T-helper 17 cell (primary cell): ENCODE data around the gene COPS9. TPM values are rescaled to one million over a fixed set of nuclear protein-coding genes. Genes with fewer than 3 reads are reported as not detected.

Source experiments
- ATAC-seq: fragments of 150-1000 bp; cut with Tn5 transposase; 2 replicates; pipeline ENCODE4 v1.10.0; 2021; ENCODE audit warnings: mild to moderate bottlenecking, moderate library complexity
- DNase-seq, 3 donors: peaks; one replicate each; pipeline versions ENCODE4 v3.0.0 to v3.0.0-alpha.2; 2020 to 2021
- H3K9me3 ChIP-seq: one replicate; pipeline ENCODE4 v1.7.0; 2013; ENCODE audit warnings: low read length, mild to moderate bottlenecking; ENCODE audit not compliant: control insufficient read depth, poor library complexity, severe bottlenecking
- H3K27ac Mint-ChIP-seq: one replicate; pipeline ENCODE4 v1.8.0; 2022; ENCODE audit warnings: mild to moderate bottlenecking, moderate library complexity, mixed read lengths
- H3K27me3 Mint-ChIP-seq: one replicate; pipeline ENCODE4 v1.8.0; 2022; ENCODE audit warnings: mixed read lengths
- H3K36me3 Mint-ChIP-seq: one replicate; pipeline ENCODE4 v1.8.0; 2022; ENCODE audit warnings: low read depth, mixed read lengths
- H3K4me1 Mint-ChIP-seq: one replicate; pipeline ENCODE4 v1.8.0; 2022; ENCODE audit warnings: mild to moderate bottlenecking, mixed read lengths
- H3K4me3 Mint-ChIP-seq: one replicate; pipeline ENCODE4 v1.8.0; 2022; ENCODE audit warnings: mild to moderate bottlenecking, moderate library complexity, mixed read lengths
- total RNA-seq, 4 donors: library from RNA in 2 of 4; stranded (reverse) in 2 of 4; gene quantifications; one replicate each; pipeline ENCODE4 v1.2.3 and lab custom pipeline; 2022 to 2026

The COPS9 gene
- total RNA-seq, 2 donors from 2014 or later = 65.0 to 74.0 TPM

DNA sequence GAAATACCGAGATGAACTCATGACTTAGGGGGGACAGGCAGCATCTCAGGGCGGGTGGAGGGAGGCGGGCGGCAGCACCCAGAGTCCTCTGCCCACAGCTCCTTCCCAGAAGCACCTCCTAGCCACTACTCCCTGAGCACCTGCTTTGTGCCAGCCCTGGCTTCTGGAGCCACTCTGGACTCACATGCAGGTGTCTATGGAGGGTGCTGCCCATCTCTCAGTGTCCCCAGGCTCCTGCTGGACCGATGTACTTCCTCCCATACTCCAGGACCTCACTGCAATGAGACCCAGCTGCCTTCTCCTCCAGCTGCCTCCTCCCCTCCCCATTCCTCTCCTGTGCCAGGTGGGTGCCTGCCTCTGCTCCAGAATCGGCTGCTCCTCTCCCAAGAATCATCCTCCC lies 26.4 kb upstream of the COPS9 start:
- no peak for DNase-seq
- Mint-ChIP-seq H3K4me3 (no peak overlapping the region), H3K36me3 (no peaks in the 10 kb centered on the region), H3K4me1 (no peaks in the 10 kb centered on the region), H3K27me3 (peaks cover 34% of the 10 kb centered on the region), H3K27ac (no peak overlapping the region)
- H3K9me3 ChIP-seq = no peaks in the 10 kb centered on the region
- ATAC-seq = no peak

DNA sequence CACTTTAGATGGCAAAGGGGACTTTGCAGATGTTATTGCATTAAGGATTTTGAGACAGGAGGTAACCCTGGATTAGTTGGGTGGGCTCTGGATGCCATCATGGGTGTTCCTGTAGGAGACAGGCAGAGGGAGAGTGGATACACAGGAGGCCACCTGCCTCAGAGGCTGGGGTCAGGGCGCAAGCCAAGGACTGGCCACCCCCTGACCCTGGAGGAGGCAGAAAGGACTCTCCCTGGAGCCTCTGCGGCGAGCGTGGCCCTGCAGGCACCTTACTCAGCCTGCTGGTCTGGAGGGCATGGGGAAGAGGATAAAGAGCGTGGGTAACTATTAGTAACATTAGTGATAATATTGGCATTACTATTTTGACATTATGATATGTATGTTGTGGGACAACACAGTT lies 25.9 kb upstream of the COPS9 start:
- no peaks in the 10 kb centered on the region for H3K9me3 ChIP-seq
- no peak for ATAC-seq
- Mint-ChIP-seq H3K36me3 (no peaks in the 10 kb centered on the region), H3K27ac (no peak overlapping the region), H3K4me3 (no peak overlapping the region), H3K27me3 (peaks cover 34% of the 10 kb centered on the region), H3K4me1 (no peaks in the 10 kb centered on the region)
- no peak for DNase-seq

DNA sequence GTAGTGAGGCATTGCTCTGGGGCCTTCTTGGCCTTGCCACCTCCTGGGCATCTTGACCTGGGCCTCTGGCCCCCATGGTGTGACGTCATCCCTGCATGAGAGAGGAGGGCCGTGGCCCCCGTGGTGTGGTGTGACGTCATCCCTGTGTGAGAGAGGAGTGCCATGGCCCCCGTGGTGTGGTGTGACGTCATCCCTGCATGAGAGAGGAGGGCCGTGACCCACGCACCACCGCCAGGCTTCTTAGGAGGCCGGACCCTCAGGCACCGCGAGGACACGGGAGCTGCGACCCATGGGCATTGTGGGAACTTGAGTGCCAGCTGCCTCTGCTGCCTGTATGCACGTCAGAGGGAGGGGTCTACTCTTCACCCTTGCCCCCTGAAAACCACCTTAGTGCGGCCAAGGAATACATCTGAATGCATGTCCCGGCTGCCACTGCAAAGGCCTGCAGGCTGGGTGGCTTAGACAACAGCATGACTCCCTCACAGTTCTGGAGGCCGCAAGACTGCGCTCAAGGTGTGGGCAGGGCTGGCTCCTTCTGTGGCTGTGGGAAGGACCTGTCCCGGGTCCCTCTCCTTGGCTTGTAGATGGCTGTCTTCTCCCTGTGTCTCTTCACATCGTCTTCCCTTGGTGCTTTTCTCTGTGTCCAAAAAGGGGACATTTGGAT lies 25.1 kb upstream of the COPS9 start:
- no peaks in the 10 kb centered on the region for H3K4me1 Mint-ChIP-seq
- no peak overlapping the region for H3K27ac Mint-ChIP-seq
- no peaks in the 10 kb centered on the region for H3K9me3 ChIP-seq
- ATAC-seq = no peak
- DNase-seq = no peak
- H3K36me3 Mint-ChIP-seq = no peaks in the 10 kb centered on the region
- no peak overlapping the region for H3K4me3 Mint-ChIP-seq
- peaks cover 34% of the 10 kb centered on the region for H3K27me3 Mint-ChIP-seq

DNA sequence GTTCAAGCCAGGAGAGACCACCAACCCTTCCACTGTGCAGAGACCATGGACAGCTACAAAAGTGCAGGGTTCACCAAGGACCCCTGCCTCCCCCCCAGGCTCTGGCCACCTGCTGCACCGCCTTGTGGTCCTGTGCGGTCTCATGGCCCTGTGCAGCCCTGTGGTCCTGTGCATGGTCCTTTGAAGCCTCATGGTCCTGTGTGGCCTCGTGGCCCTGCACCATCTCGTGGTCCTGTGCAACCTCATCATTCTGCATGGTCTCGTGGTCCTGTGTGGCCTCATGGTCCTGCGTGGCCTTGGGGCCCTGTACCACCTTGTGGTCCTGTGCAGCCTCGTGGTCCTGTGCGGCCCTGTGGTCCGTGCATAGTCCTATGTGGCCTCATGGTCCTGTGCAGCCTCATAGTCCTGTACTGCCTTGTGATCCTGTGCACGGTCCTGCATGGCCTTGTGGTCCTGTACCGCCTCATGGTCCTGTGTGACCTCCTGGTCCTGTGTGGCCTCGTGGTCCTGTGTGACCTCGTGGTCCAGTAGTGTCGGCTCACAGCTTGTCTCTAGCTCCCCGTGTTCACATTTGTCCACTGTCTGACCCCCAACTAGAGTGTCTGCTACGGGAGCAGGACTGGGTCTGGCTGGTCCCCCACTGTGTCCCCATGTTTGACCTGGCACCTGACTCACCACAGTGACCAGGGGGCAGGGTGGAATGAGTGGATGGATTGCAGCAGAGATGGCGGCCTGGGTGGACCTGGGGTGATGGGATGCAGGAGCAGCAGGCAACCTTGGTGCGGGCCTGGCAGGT lies 24.4 kb upstream of the COPS9 start:
- DNase-seq (no peak), ATAC-seq (no peak)
- Mint-ChIP-seq H3K27ac (no peak overlapping the region), H3K36me3 (no peaks in the 10 kb centered on the region), H3K4me1 (no peaks in the 10 kb centered on the region), H3K27me3 (peaks cover 32% of the 10 kb centered on the region), H3K4me3 (no peak overlapping the region)
- H3K9me3 ChIP-seq = no peaks in the 10 kb centered on the region

DNA sequence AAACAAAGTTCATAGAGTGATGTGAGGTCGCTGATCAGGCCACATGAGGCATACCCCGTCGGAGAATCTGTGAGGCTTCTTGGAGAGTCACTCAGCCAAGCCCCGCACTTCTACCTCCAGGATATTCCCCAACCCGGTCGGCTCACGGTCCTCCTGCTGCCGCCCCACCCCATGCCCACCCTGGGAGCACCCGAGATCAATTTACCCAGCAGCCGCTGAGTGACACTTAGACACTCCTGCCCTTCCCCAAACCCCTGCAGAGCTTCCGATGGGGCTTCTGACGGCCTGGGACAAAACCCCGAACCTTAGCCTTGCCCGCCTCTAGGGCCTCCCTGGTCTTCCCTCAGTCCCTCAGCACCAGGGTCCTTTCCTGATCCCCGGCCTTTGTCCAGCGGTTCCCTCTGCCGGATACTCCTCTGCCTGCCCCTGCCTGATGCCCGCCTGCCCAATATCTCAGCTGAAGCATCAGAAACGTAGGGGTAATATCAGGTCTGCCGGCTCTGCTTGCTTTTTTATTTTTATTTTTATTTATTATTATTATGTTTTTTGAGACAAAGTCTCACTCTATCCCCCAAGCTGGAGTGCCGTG lies 23.2 kb upstream of the COPS9 start:
- H3K9me3 ChIP-seq = no peaks in the 10 kb centered on the region
- Mint-ChIP-seq H3K27ac (no peak overlapping the region), H3K4me3 (no peak overlapping the region), H3K27me3 (peaks cover 30% of the 10 kb centered on the region), H3K36me3 (no peaks in the 10 kb centered on the region), H3K4me1 (no peaks in the 10 kb centered on the region)
- DNase-seq (peak in 1 of 3 donors; percentile 5), ATAC-seq (no peak)

DNA sequence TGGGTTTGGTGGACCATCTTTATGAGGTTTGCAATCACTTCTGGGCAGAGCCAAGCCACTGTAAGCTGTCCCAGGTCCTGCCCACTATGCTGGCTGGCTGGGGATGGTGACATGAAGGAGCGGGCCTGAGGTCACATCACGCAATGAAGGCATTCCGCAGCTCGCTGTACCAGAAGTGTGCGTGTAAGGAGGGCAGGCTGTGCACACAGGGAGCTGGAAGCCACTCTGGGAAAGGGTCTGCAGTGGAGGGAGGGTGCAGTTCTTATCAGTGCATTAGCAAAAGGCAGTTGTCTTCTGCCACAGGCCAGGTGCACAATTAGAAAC lies 21.0 kb upstream of the COPS9 start:
- H3K9me3 ChIP-seq = peaks cover 4% of the 10 kb centered on the region
- H3K4me1 Mint-ChIP-seq = no peaks in the 10 kb centered on the region
- H3K27ac Mint-ChIP-seq = no peak overlapping the region
- no peaks in the 10 kb centered on the region for H3K36me3 Mint-ChIP-seq
- peaks cover 34% of the 10 kb centered on the region for H3K27me3 Mint-ChIP-seq
- H3K4me3 Mint-ChIP-seq = no peak overlapping the region
- no peak for ATAC-seq
- DNase-seq = no peak

DNA sequence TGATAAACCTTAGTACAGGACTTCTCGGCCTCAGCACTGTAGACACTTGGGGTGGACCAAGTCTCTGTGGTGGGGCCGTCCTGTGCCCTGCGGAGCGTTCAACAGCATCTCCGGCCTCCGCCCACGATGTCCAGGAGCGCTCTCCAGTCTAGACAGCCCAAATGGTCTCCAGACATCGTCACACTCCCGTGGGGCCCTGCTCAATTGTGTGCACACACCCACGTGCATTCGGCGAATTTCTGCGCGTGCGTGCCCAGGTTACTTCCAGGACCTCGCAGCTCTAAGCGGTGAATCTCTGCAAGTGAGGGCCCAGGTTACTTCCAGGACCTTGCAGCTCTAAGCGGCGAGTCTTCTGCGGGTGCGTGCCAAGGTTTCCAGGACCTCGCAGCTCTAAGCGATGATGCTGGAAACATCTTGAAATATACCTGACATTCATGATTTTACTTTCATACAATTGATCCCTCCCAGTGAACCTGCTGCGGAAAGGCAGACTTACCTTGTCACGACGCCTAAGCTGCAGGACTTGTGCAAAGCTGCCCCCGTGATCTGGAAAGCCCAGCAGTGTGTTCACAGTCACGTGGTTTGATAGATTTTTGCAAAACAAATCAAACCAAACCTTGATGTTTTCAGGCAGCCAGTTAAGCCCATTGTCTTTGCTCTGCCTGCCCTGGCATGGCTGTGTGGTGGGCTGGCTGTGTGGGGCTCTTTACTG lies 20.5 kb upstream of the COPS9 start:
- Mint-ChIP-seq H3K27ac (no peak overlapping the region), H3K27me3 (peaks cover 34% of the 10 kb centered on the region), H3K4me3 (no peak overlapping the region), H3K4me1 (no peaks in the 10 kb centered on the region), H3K36me3 (peaks cover 2% of the 10 kb centered on the region)
- peaks cover 4% of the 10 kb centered on the region for H3K9me3 ChIP-seq
- DNase-seq (no peak), ATAC-seq (no peak)

DNA sequence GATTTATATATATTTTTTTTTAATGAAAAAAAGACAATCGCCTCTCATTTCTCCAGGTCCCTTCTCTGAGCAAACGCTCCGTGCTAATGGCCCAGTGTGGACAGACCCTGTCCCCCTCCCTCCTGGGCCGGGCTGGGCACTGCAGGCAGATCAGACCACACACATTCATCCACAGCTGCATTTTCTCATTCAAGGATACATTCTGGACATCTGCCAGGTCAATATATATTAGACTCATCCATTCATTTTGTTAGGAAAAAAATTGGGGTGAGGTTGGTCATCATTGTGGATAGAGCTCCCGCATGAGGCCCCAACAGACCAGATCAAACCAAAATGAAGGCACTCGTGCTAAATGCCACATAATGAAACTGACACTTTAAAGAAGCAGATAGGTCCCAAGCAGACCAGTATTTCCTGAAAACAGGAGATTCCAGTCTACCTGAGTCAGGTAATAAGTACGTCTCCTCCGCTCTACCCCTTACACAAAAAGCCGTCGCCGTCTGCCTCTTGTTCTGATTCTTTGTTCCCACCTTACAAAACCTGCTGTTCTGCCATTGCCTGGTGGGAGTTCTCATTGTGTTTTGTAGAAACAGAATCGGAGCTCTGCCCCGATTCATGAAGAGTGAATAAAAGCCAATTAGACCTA lies 19.8 kb upstream of the COPS9 start:
- no peak overlapping the region for H3K4me3 Mint-ChIP-seq
- no peak for ATAC-seq
- no peak for DNase-seq
- H3K36me3 Mint-ChIP-seq = peaks cover 2% of the 10 kb centered on the region
- no peaks in the 10 kb centered on the region for H3K4me1 Mint-ChIP-seq
- peaks cover 34% of the 10 kb centered on the region for H3K27me3 Mint-ChIP-seq
- peaks cover 4% of the 10 kb centered on the region for H3K9me3 ChIP-seq
- no peak overlapping the region for H3K27ac Mint-ChIP-seq

DNA sequence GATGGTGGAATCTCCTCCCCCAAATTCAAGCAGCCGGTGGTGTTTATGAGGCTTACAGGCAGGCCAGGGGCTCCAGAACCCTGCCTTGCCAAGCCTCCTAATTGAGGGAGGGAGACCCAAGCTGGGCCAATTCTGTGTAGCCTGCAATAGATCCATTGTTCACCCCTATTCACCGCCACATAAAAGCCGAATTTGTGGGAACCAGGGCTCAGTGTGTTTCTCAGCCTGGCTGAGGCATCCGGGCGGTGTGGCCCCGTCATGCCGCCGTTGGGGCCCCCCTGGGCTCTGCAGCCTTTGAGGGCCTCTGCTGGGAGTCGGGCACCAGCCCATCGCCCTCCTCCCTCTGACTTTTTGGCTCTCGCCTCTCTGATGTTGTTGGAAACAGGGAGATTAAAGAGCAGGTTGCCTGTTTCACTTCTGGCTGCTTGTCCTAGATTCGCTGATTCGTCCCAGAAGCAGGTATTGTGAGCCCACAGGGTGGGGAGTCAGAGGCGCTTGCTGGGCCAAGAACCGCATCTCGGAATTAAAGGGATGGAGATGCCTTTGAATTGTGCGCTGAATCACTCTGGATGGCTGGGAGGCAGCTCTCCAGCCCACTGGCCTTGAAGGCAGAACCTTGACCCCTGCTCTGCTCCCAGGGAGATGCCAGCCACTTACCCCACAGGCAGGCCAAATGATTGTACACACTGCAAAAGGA lies 19.1 kb upstream of the COPS9 start:
- ATAC-seq = no peak
- H3K9me3 ChIP-seq = peaks cover 4% of the 10 kb centered on the region
- DNase-seq = peak in 1 of 3 donors; percentile 2
- Mint-ChIP-seq H3K27ac (no peak overlapping the region), H3K4me3 (no peak overlapping the region), H3K36me3 (peaks cover 2% of the 10 kb centered on the region), H3K27me3 (peaks cover 28% of the 10 kb centered on the region), H3K4me1 (no peaks in the 10 kb centered on the region)

DNA sequence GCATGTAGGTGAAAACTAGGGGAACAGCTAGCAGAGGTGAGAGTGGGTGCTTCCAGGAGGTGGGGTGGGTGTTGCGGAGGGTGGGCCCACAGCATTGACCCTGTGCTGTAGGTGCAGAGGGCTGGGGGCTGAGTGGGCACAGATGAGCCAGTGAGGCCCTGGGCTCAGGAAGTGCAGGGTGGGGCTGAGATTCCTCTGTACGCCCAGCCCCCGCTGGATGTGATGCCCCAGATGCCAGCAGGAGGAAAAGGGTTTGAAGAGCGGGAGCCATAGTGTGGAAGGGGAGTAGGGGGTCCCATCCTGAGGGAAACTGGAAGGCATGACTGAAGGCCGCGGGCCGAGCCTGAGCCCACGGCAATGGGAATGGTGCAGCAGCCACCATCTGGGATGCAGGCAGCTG lies 18.5 kb upstream of the COPS9 start:
- peaks cover 2% of the 10 kb centered on the region for H3K36me3 Mint-ChIP-seq
- no peak for DNase-seq
- ATAC-seq = no peak
- H3K4me1 Mint-ChIP-seq = no peaks in the 10 kb centered on the region
- H3K9me3 ChIP-seq = peaks cover 4% of the 10 kb centered on the region
- H3K27ac Mint-ChIP-seq = no peak overlapping the region
- H3K27me3 Mint-ChIP-seq = peaks cover 25% of the 10 kb centered on the region
- no peak overlapping the region for H3K4me3 Mint-ChIP-seq

DNA sequence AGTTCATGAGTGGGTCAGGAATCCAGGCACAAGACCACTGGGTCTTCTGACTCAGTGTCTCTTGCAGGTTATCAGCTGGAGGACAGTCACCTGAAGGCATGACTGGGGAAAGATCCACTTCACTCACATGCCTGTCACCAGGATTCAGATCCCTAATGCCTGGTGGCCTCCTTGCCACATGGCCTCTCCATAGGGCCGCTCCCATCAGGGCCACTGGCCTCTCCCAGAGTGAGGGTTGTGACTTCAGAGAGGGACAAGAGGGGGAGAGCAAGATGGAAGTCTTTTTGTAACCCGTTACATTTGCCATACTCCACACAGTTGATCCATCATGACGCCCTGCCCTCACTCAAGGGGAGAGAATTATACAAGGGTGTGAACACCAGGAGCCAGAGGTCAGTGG lies 17.3 kb upstream of the COPS9 start:
- DNase-seq (no peak), ATAC-seq (no peak)
- H3K4me3 Mint-ChIP-seq = no peak overlapping the region
- no peak overlapping the region for H3K27ac Mint-ChIP-seq
- peaks cover 4% of the 10 kb centered on the region for H3K9me3 ChIP-seq
- H3K27me3 Mint-ChIP-seq = peaks cover 25% of the 10 kb centered on the region
- no peaks in the 10 kb centered on the region for H3K4me1 Mint-ChIP-seq
- peaks cover 2% of the 10 kb centered on the region for H3K36me3 Mint-ChIP-seq

DNA sequence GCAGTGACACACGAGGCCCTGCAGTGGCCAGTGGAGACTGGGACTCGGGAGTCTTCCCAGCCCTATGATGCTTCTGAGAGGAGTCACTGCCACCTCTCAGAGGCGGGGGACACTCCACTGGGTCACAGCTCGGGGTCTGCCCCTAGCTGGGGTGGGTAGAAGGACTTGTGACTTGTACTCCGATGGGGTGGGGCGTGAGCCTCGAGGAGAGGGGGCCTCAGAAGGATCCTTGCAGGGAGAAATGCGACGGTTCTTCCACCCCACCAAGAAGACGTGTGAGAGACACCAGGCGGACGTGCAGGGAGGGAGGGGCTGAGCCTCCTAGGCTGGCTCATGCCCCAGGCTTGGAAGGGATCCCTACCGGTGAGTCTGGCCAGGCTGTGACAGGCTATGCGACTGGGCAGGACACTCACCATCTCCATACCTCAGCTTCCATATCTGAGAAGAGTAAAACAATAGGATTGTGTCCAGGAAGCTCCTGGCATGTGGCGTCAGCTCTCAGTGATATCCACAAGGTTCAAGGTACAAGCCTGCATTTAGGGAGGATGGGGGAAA lies 15.4 kb upstream of the COPS9 start:
- no peak overlapping the region for H3K27ac Mint-ChIP-seq
- DNase-seq = no peak
- H3K4me3 Mint-ChIP-seq = no peak overlapping the region
- peaks cover 25% of the 10 kb centered on the region for H3K27me3 Mint-ChIP-seq
- H3K4me1 Mint-ChIP-seq = no peaks in the 10 kb centered on the region
- H3K9me3 ChIP-seq = peaks cover 4% of the 10 kb centered on the region
- ATAC-seq = no peak
- H3K36me3 Mint-ChIP-seq = peaks cover 5% of the 10 kb centered on the region
